ENCODE results near the gene POGLUT3.

DNA sequence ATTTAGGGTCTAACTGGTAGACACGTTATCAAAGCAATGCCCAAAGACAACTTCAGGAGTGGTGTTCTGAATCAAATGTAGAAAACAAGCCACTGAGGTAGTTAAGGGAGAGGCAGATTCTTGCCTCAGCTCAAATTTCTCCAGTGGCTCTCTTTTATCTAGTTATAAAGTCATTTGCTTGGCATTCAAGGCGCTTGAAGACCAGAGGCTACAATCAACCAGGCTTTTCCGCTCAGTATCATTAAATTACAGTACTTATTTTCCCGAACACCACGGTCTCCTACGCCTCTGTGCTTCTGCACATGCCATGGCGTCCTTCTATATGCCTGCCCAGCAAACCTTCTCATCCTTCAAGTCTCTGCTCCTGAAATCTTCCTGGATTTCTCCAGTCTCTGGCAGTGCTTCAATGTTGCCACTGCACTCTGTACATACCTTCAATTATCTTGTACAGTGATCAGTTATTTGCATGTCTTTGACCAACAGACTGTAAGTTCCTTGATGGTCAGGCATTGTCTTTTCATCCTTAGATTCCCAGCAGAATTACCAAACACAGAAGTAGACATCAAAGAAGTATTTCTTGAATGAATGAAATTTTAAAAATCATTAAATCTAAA, 1.4 kb downstream of the POGLUT3 start:
- TF ChIP-seq CTCF (IDR thresholded peaks at IDR 0.05): no peak
- TF ChIP-seq, protein P1, sequence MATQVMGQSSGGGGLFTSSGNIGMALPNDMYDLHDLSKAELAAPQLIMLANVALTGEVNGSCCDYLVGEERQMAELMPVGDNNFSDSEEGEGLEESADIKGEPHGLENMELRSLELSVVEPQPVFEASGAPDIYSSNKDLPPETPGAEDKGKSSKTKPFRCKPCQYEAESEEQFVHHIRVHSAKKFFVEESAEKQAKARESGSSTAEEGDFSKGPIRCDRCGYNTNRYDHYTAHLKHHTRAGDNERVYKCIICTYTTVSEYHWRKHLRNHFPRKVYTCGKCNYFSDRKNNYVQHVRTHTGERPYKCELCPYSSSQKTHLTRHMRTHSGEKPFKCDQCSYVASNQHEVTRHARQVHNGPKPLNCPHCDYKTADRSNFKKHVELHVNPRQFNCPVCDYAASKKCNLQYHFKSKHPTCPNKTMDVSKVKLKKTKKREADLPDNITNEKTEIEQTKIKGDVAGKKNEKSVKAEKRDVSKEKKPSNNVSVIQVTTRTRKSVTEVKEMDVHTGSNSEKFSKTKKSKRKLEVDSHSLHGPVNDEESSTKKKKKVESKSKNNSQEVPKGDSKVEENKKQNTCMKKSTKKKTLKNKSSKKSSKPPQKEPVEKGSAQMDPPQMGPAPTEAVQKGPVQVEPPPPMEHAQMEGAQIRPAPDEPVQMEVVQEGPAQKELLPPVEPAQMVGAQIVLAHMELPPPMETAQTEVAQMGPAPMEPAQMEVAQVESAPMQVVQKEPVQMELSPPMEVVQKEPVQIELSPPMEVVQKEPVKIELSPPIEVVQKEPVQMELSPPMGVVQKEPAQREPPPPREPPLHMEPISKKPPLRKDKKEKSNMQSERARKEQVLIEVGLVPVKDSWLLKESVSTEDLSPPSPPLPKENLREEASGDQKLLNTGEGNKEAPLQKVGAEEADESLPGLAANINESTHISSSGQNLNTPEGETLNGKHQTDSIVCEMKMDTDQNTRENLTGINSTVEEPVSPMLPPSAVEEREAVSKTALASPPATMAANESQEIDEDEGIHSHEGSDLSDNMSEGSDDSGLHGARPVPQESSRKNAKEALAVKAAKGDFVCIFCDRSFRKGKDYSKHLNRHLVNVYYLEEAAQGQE (IDR thresholded peaks at IDR 0.05; ENCODE audit: insufficient read depth in 1 of 2, low read depth in 2 of 2, low read length in 1 of 2): no peak
